SU-DHL-6 (cell line): ENCODE data around the gene CATSPER3.

ENCODE experiments used
- CTCF ChIP-seq: fragments of 200-600 bp; sonication (generic); IDR thresholded peaks from one replicate; pipeline ENCODE4 v1.5.1; 2017; ENCODE audit warnings: antibody characterized with exemption, mild to moderate bottlenecking, low read length, moderate library complexity; ENCODE audit not compliant: insufficient read depth, poor library complexity, severe bottlenecking
- EZH2phosphoT487 ChIP-seq: fragments of 200-600 bp; sonication (generic), shearing (Covaris generic); conservative IDR thresholded peaks from 2 replicates; pipeline ENCODE4 v1.6.1; 2018; ENCODE audit warnings: mild to moderate bottlenecking, antibody characterized with exemption, low read length, moderate library complexity, mixed read lengths

- TF ChIP-seq CTCF (no peak), EZH2phosphoT487 (no peak)
Observed at GRCh38 chr5:135029477-135030122, 61.9 kb downstream of the CATSPER3 start.
